Transverse colon (tissue), 4 donors: ENCODE results near the gene SYT13. TPM values are rescaled to one million over a fixed set of nuclear protein-coding genes. Genes with fewer than 3 reads are reported as not detected.
"Not testable (repeated sequence)": the region's sequence is repeated elsewhere in the genome, so short reads cannot be mapped to it uniquely, and the experiment has no call there.

ENCODE experiments used
- DNase-seq: peaks from one replicate; pipeline ENCODE4 v3.0.0-alpha.2; 2019
- H3K27ac ChIP-seq, 4 donors: fragments of 200-600 bp; sonication (generic); 2 replicates each; pipeline ENCODE4 v1.5.1; 2016 to 2018; ENCODE audit warnings: inconsistent platforms in 4 of 4
- H3K27me3 ChIP-seq: fragments of 200-600 bp; sonication (generic); 2 replicates; pipeline ENCODE4 v1.5.1; 2017; ENCODE audit warnings: inconsistent platforms
- H3K36me3 ChIP-seq, 4 donors: fragments of 200-600 bp; sonication (generic); 2 replicates each; pipeline ENCODE4 v1.5.1; 2017 to 2019; ENCODE audit warnings: inconsistent platforms in 4 of 4
- H3K4me1 ChIP-seq, 4 donors: fragments of 200-600 bp; sonication (generic); 2 replicates each; pipeline ENCODE4 v1.5.1; 2017 to 2020; ENCODE audit warnings: inconsistent platforms in 4 of 4
- H3K4me3 ChIP-seq, 4 donors: fragments of 200-600 bp; sonication (generic); 1 replicate in 1 of 4; 2 replicates in 3 of 4; pipeline versions ENCODE4 v1.5.1 to v1.6.1; 2017 to 2019; ENCODE audit warnings: inconsistent platforms in 4 of 4
- H3K9me3 ChIP-seq, 2 donors: fragments of 200-600 bp; sonication (generic); 2 replicates each; pipeline ENCODE4 v1.5.1; 2017 to 2019; ENCODE audit warnings: inconsistent platforms in 2 of 2
- EP300 ChIP-seq: sonication (generic); formaldehyde crosslinking; IDR thresholded peaks from one replicate; pipeline ENCODE4 v1.6.1; 2017; ENCODE audit warnings: antibody characterized with exemption, low read depth
- POLR2A ChIP-seq: fragments of 450-650 bp; IDR thresholded peaks from one replicate; pipeline ENCODE4 v1.6.1; 2016; ENCODE audit warnings: antibody characterized with exemption, mild to moderate bottlenecking, moderate library complexity
- POLR2AphosphoS5 ChIP-seq, 3 donors: sonication (generic); formaldehyde crosslinking; IDR thresholded peaks; one replicate each; pipeline ENCODE4 v1.6.1; 2016; ENCODE audit warnings: antibody characterized with exemption in 3 of 3
- WGBS, 2 donors: methylation state at CpG; one replicate each; pipeline ENCODE4 v1.1.5; 2018; ENCODE audit warnings: low coverage in 1 of 2; 5-methylcytosine and 5-hydroxymethylcytosine counted together
- in situ Hi-C, 4 donors: fragments of 200-750 bp; cut with MboI; loops; one replicate each; pipeline versions ENCODE4 v1.15.0 to v1.15.1; 2017; ENCODE audit warnings: low sequenced_read_pairs in 3 of 4, low pct_ligation_motif_present in 1 of 4, low pct_unique_long_range_greater_than_20kb in 1 of 4
- intact Hi-C: fragments of 100-400 bp; cut with DNase I; formaldehyde crosslinking; loops from one replicate; pipeline ENCODE4 v1.15.1; 2023; ENCODE audit warnings: low total_unique reads
- total RNA-seq, 4 donors: library from RNA; depleted of rRNA; stranded (reverse); fragments of >200 nt; gene quantifications; one replicate each; pipeline ENCODE4 v1.1.0, GENCODE V29; 2016
- TF ChIP-seq, protein P1 (sequence below), 5 experiments: fragments of 200-600 bp in 3 of 5; fragments of 450-650 bp in 2 of 5; sonication (generic) in 3 of 5; IDR thresholded peaks; 1 replicate in 2 of 5; 2 replicates in 3 of 5; pipeline ENCODE4 v1.5.1; 2016 to 2017; ENCODE audit warnings: antibody characterized with exemption in 5 of 5, inconsistent platforms in 3 of 5, mild to moderate bottlenecking in 2 of 5, moderate library complexity in 1 of 5

The SYT13 gene
- total RNA-seq, 4 donors from 2014 or later: 10.5 to 28.6 (median 23.4) TPM

DNA sequence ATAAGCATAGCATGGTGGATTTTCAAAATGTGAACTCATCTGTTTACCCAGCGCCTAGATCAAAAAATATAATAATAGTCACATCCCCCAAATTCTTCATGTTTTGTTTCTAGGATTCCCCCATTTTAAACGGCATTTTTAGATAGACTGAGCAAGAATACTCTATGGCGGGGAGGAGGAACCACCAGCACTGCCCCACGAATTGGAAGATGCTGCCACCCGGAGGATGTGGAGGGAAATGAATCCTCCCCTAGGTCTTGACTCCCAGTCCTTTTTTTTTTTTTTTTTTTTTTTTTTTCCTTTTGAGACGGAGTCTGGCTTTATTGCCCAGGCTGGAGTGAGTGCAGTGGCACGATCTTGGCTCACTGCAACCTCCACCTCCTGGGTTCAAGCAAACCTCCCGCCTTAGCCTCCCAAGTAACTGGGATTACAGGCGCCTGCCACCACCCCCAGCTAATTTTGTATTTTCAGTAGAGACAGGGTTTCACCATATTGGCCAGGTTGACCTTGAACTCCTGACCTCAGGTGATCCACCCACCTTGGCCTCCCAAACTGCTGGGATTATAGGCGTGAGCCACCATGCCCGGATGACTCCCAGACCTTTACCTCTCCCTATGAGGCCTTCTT is 7.5 kb upstream of the SYT13 start:
- H3K27me3 ChIP-seq, H3K36me3 ChIP-seq, H3K4me3 ChIP-seq, H3K9me3 ChIP-seq, H3K27ac ChIP-seq, H3K4me1 ChIP-seq: not testable (repeated sequence)
- in situ Hi-C loops: loop anchor here in 3 of 4 donors (10.0 kb wide), 1 partner anchor 179 kb away; no protein-coding TSS in a partner anchor
- TF ChIP-seq, protein P1, sequence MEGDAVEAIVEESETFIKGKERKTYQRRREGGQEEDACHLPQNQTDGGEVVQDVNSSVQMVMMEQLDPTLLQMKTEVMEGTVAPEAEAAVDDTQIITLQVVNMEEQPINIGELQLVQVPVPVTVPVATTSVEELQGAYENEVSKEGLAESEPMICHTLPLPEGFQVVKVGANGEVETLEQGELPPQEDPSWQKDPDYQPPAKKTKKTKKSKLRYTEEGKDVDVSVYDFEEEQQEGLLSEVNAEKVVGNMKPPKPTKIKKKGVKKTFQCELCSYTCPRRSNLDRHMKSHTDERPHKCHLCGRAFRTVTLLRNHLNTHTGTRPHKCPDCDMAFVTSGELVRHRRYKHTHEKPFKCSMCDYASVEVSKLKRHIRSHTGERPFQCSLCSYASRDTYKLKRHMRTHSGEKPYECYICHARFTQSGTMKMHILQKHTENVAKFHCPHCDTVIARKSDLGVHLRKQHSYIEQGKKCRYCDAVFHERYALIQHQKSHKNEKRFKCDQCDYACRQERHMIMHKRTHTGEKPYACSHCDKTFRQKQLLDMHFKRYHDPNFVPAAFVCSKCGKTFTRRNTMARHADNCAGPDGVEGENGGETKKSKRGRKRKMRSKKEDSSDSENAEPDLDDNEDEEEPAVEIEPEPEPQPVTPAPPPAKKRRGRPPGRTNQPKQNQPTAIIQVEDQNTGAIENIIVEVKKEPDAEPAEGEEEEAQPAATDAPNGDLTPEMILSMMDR (IDR thresholded peaks at IDR 0.05): peak; percentile 53 to 84 (median 65)
- 15 to 34% methylated on average over 7 to 10 of the region's 11 CpGs for WGBS, 2 donors
- DNase-seq: peak; percentile 89
- intact Hi-C loops: loop anchor here (5.0 kb wide), 1 partner anchor 181 kb away; no protein-coding TSS in a partner anchor

DNA sequence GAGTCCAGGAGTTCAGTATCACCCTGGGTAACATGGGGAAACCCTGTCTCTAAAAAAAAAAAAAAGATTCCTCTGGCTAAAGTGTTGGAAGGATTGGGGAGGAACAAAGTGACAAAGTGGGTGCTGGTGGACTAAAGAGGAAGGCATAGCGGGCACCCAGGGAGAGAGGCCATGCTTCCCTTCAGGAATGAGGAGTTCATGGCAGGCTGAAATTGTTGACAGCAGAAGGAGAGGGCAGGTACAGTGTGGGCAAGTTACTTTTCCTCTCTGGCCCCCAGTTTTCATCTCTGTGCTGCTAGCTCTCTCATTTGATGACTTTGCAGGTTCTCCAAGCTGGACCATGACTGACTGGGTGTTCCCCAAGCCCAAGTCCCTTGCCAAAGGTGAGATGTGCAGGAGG is 4.4 kb upstream of the SYT13 start:
- intact Hi-C loops: loop anchor here (5.0 kb wide), 1 partner anchor 178 kb away; no protein-coding TSS in a partner anchor
- 85% methylated on average over 1 of the region's 1 CpG; no CpG with 5 or more reads in 1 of the 2 donors for WGBS, 2 donors
- in situ Hi-C loops: loop anchor here in 3 of 4 donors (10.0 kb wide), 1 partner anchor 176 kb away; no protein-coding TSS in a partner anchor
- H3K9me3 ChIP-seq: no peaks in the 10 kb centered on the region
- peaks cover 23% of the 10 kb centered on the region for H3K27me3 ChIP-seq
- H3K4me1 ChIP-seq: peaks cover 0 to 6% (median 2%) of the 10 kb centered on the region in 4 donors
- no peak overlapping the region for H3K27ac ChIP-seq
- TF ChIP-seq POLR2A (no peak), POLR2AphosphoS5 (IDR thresholded peaks at IDR 0.05) (no peak), EP300 (no peak)
- TF ChIP-seq, protein P1 (IDR thresholded peaks at IDR 0.05): no peak
- H3K36me3 ChIP-seq: no peaks in the 10 kb centered on the region
- DNase-seq: no peak
- no peak overlapping the region for H3K4me3 ChIP-seq

DNA sequence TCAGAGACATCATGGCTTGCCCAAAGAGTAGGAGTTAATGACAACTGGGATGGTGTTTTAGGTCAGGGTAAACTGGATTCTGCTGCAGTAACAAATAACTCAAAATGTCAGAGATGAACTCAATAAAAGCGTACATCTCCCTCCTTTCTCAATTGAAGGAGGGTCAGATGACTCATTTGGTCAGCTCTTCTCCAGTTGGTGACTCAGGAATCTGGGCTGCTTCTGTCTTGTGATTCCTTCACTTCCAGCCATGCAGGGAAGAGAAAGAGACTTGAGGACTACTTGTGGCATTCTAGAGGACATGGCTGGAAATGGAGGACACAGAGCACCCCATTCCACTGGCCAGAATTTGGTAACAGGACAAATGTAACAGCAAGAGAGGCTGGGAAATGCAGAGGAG is 3.2 kb upstream of the SYT13 start:
- TF ChIP-seq EP300 (no peak), POLR2AphosphoS5 (IDR thresholded peaks at IDR 0.05) (no peak), POLR2A (no peak)
- Histone ChIP-seq H3K4me1 (peaks cover 0 to 9% (median 2%) of the 10 kb centered on the region in 4 donors), H3K36me3 (no peaks in the 10 kb centered on the region), H3K27me3 (peaks cover 35% of the 10 kb centered on the region), H3K27ac (no peak overlapping the region), H3K9me3 (no peaks in the 10 kb centered on the region), H3K4me3 (no peak overlapping the region)
- 77% methylated on average over 1 of the region's 1 CpG; no CpG with 5 or more reads in 1 of the 2 donors for WGBS, 2 donors
- in situ Hi-C loops: no loop called here
- no peak for DNase-seq
- intact Hi-C loops: no loop called here

DNA sequence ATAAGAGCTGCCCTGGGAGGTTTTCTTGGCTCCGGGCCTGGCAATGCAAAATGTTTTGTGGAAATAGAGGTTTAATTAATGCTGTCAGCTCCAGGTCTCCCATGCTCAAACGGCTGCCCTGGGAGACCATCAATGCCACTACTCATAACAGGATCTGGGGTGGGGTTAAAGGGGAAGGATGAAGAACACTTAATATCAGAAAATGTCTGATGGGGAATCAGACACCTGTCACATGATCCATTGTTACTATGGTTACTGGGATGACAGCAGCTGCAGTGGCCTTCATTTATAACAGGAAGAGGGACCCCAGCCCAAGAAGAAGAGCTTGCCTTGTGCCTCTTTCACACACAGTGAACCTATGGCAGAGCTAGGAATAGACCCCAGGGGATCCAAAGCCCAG is 2.2 kb upstream of the SYT13 start:
- no peaks in the 10 kb centered on the region for H3K9me3 ChIP-seq
- H3K4me1 ChIP-seq: peaks cover 0 to 9% (median 2%) of the 10 kb centered on the region in 4 donors
- H3K4me3 ChIP-seq: no peak overlapping the region
- WGBS, 2 donors: 53 to 75% methylated on average over 2 of the region's 2 CpGs
- in situ Hi-C loops: no loop called here
- intact Hi-C loops: no loop called here
- peaks cover 36% of the 10 kb centered on the region for H3K27me3 ChIP-seq
- TF ChIP-seq EP300: no peak
- TF ChIP-seq POLR2AphosphoS5 (IDR thresholded peaks at IDR 0.05): no peak
- TF ChIP-seq, protein P1 (IDR thresholded peaks at IDR 0.05): no peak
- TF ChIP-seq POLR2A: no peak
- DNase-seq: no peak
- H3K36me3 ChIP-seq: no peaks in the 10 kb centered on the region
- no peak overlapping the region for H3K27ac ChIP-seq
